Neural cell (in vitro differentiated cells): ENCODE measurements around the gene TSPAN1. TPM values are rescaled to one million over a fixed set of nuclear protein-coding genes. Genes with fewer than 3 reads are reported as not detected.

Experiments used
- H2AFZ ChIP-seq: fragments of 200-600, 300-800 bp; sonication (generic), shearing (Covaris generic); 2 replicates; pipeline ENCODE4 v1.6.0; 2014; ENCODE audit warnings: low read depth, mild to moderate bottlenecking, antibody characterized with exemption, low read length, moderate library complexity
- H3F3A ChIP-seq: fragments of 200-600 bp; shearing (Covaris generic); 2 replicates; pipeline ENCODE4 v1.6.1; 2016; ENCODE audit warnings: mild to moderate bottlenecking, moderate library complexity, mixed read lengths, antibody characterized with exemption, low read length; ENCODE audit not compliant: insufficient read depth, poor library complexity, severe bottlenecking
- H3K27ac ChIP-seq: fragments of 200-600, 300-800 bp; sonication (generic), shearing (Covaris generic); 2 replicates; pipeline ENCODE4 v1.5.1; 2014; ENCODE audit warnings: mild to moderate bottlenecking, low read length, moderate library complexity
- H3K27me3 ChIP-seq: fragments of 300-800, 200-600 bp; sonication (generic), shearing (Covaris generic); 2 replicates; pipeline ENCODE4 v1.6.0; 2014; ENCODE audit warnings: mild to moderate bottlenecking, low read depth, low read length, moderate library complexity; ENCODE audit not compliant: insufficient read depth
- H3K36me3 ChIP-seq: fragments of 300-800, 200-600 bp; sonication (generic), shearing (Covaris generic); 2 replicates; pipeline ENCODE4 v1.5.1; 2014; ENCODE audit warnings: mild to moderate bottlenecking, antibody characterized with exemption, low read length, moderate library complexity; ENCODE audit not compliant: insufficient read depth
- H3K4me2 ChIP-seq: fragments of 300-800, 200-600 bp; sonication (generic), shearing (Covaris generic); 2 replicates; pipeline ENCODE4 v1.6.0; 2014; ENCODE audit warnings: mild to moderate bottlenecking, low read length
- H3K4me3 ChIP-seq: fragments of 300-800, 200-600 bp; sonication (generic), shearing (Covaris generic); 2 replicates; pipeline ENCODE4 v1.5.1; 2014; ENCODE audit warnings: mild to moderate bottlenecking, low read length, moderate library complexity
- H3K79me2 ChIP-seq: fragments of 200-600 bp; shearing (Covaris generic); replicated peaks from 2 replicates; pipeline ENCODE4 v1.6.0; 2014; ENCODE audit warnings: mild to moderate bottlenecking, low read length, moderate library complexity; ENCODE audit not compliant: insufficient read depth
- H3K9ac ChIP-seq: fragments of 300-800, 200-600 bp; sonication (generic), shearing (Covaris generic); 2 replicates; pipeline ENCODE4 v1.6.1; 2016; ENCODE audit warnings: mild to moderate bottlenecking, low read length, mixed read lengths
- H3K9me2 ChIP-seq: fragments of 200-600 bp; shearing (Covaris generic); 2 replicates; pipeline ENCODE4 v1.6.1; 2016; ENCODE audit warnings: mild to moderate bottlenecking, low read length, mixed read lengths; ENCODE audit not compliant: insufficient read depth
- H3K9me3 ChIP-seq: fragments of 200-600, 300-800 bp; sonication (generic), shearing (Covaris generic); 2 replicates; pipeline ENCODE4 v1.6.1; 2016; ENCODE audit warnings: mild to moderate bottlenecking, mixed run types, low read length, moderate library complexity, mixed read lengths
- H4K20me1 ChIP-seq: fragments of 200-600 bp; shearing (Covaris generic); 2 replicates; pipeline ENCODE4 v1.6.1; 2016; ENCODE audit warnings: mild to moderate bottlenecking, mixed run types; ENCODE audit not compliant: insufficient read depth
- EP300 ChIP-seq: fragments of 450-650 bp; conservative IDR thresholded peaks from 2 replicates; pipeline ENCODE4 v1.6.1; 2014; ENCODE audit warnings: antibody characterized with exemption, mild to moderate bottlenecking, moderate library complexity; ENCODE audit not compliant: poor library complexity, severe bottlenecking
- EZH2 ChIP-seq: fragments of 200-600, 300-800 bp; shearing (Covaris generic), sonication (generic); IDR thresholded peaks from 2 replicates; pipeline ENCODE4 v1.6.1; 2014; ENCODE audit warnings: antibody characterized with exemption, low read length, borderline replicate concordance, mild to moderate bottlenecking; ENCODE audit not compliant: insufficient read depth, poor library complexity, severe bottlenecking
- MXI1 ChIP-seq: fragments of 450-650 bp; conservative IDR thresholded peaks from 2 replicates; pipeline ENCODE4 v1.6.1; 2014; ENCODE audit warnings: antibody characterized with exemption, mild to moderate bottlenecking; ENCODE audit not compliant: poor library complexity, severe bottlenecking
- POLR2AphosphoS5 ChIP-seq: IDR thresholded peaks from 2 replicates; pipeline ENCODE4 v1.6.1; 2012
- RAD21 ChIP-seq: fragments of 450-650 bp; conservative IDR thresholded peaks from 2 replicates; pipeline ENCODE4 v1.6.1; 2014; ENCODE audit warnings: antibody characterized with exemption, mild to moderate bottlenecking, moderate library complexity
- SMC3 ChIP-seq: fragments of 450-650 bp; conservative IDR thresholded peaks from 2 replicates; pipeline ENCODE4 v1.6.1; 2014; ENCODE audit warnings: antibody characterized with exemption, mild to moderate bottlenecking, moderate library complexity; ENCODE audit not compliant: poor library complexity
- TAF1 ChIP-seq: IDR thresholded peaks from 2 replicates; pipeline ENCODE4 v1.6.1; 2012; ENCODE audit warnings: low read depth
- polyA plus RNA-seq: library from polyadenylated mRNA; depleted of rRNA; stranded (reverse); fragments of >200 nt; gene quantifications from 2 replicates; pipeline ENCODE4 v1.2.3, GENCODE V29; 2014
- TF ChIP-seq, protein P1 (sequence below): IDR thresholded peaks from 2 replicates; pipeline ENCODE4 v1.6.1; 2012; ENCODE audit warnings: borderline replicate concordance
- TF ChIP-seq, protein P2 (sequence below): fragments of 450-650 bp; IDR thresholded peaks from 2 replicates; pipeline ENCODE4 v1.5.1; 2014; ENCODE audit warnings: antibody characterized with exemption, mild to moderate bottlenecking, moderate library complexity; ENCODE audit not compliant: poor library complexity, severe bottlenecking

The TSPAN1 gene
- polyA plus RNA-seq, 1 donor from 2014 or later, result 0.62 TPM

- H3K9me2 ChIP-seq, result no peaks in the 10 kb centered on the region
- H3K4me2 ChIP-seq, result no peak overlapping the region
- H3K79me2 ChIP-seq, result no peaks in the 10 kb centered on the region
- no peaks in the 10 kb centered on the region for H4K20me1 ChIP-seq
- no peak overlapping the region for H2AFZ ChIP-seq
- no peak overlapping the region for H3K4me3 ChIP-seq
- TF ChIP-seq TAF1, result no peak
- no peak overlapping the region for H3K9ac ChIP-seq
- no peaks in the 10 kb centered on the region for H3K27me3 ChIP-seq
- H3K27ac ChIP-seq, result no peak overlapping the region
- H3K36me3 ChIP-seq, result no peaks in the 10 kb centered on the region
- no peaks in the 10 kb centered on the region for H3K9me3 ChIP-seq
- H3F3A ChIP-seq, result no peaks in the 10 kb centered on the region
These were observed 36.2 kb downstream of the TSPAN1 start for GRCh38 chr1:46211051-46211450.

DNA sequence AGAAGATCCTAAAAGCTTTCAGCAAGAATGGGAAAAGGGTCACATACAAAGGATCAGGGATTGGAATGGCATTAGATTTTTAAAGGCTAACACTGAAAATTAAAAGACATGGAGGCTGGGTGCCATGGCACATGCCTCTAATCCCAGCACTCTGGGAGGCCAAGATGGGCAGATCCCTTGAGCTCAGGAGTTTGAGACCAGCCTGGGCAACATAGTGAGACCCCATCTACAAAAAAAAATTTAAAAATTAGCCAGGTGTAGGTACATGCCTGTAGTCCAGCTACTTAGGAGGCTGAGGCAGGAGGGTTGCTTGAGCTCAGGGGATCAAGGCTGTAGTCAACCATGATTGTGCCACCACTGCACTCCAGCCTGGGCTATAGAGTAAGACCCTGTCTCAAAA is 40.6 kb downstream of the TSPAN1 start:
- Histone ChIP-seq H2AFZ (no peak overlapping the region), H3F3A (no peaks in the 10 kb centered on the region), H3K9me3 (no peaks in the 10 kb centered on the region), H3K27me3 (no peaks in the 10 kb centered on the region), H3K4me3 (no peak overlapping the region), H3K79me2 (no peaks in the 10 kb centered on the region), H3K4me2 (no peak overlapping the region), H3K9me2 (no peaks in the 10 kb centered on the region), H3K27ac (no peak overlapping the region), H4K20me1 (no peaks in the 10 kb centered on the region), H3K9ac (no peak overlapping the region), H3K36me3 (no peaks in the 10 kb centered on the region)
- no peak for TF ChIP-seq POLR2AphosphoS5
- TF ChIP-seq MXI1, result no peak
- TF ChIP-seq, protein P1, sequence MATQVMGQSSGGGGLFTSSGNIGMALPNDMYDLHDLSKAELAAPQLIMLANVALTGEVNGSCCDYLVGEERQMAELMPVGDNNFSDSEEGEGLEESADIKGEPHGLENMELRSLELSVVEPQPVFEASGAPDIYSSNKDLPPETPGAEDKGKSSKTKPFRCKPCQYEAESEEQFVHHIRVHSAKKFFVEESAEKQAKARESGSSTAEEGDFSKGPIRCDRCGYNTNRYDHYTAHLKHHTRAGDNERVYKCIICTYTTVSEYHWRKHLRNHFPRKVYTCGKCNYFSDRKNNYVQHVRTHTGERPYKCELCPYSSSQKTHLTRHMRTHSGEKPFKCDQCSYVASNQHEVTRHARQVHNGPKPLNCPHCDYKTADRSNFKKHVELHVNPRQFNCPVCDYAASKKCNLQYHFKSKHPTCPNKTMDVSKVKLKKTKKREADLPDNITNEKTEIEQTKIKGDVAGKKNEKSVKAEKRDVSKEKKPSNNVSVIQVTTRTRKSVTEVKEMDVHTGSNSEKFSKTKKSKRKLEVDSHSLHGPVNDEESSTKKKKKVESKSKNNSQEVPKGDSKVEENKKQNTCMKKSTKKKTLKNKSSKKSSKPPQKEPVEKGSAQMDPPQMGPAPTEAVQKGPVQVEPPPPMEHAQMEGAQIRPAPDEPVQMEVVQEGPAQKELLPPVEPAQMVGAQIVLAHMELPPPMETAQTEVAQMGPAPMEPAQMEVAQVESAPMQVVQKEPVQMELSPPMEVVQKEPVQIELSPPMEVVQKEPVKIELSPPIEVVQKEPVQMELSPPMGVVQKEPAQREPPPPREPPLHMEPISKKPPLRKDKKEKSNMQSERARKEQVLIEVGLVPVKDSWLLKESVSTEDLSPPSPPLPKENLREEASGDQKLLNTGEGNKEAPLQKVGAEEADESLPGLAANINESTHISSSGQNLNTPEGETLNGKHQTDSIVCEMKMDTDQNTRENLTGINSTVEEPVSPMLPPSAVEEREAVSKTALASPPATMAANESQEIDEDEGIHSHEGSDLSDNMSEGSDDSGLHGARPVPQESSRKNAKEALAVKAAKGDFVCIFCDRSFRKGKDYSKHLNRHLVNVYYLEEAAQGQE, result no peak
- TF ChIP-seq EZH2, result no peak
- no peak for TF ChIP-seq RAD21
- TF ChIP-seq TAF1, result no peak
- TF ChIP-seq, protein P2, sequence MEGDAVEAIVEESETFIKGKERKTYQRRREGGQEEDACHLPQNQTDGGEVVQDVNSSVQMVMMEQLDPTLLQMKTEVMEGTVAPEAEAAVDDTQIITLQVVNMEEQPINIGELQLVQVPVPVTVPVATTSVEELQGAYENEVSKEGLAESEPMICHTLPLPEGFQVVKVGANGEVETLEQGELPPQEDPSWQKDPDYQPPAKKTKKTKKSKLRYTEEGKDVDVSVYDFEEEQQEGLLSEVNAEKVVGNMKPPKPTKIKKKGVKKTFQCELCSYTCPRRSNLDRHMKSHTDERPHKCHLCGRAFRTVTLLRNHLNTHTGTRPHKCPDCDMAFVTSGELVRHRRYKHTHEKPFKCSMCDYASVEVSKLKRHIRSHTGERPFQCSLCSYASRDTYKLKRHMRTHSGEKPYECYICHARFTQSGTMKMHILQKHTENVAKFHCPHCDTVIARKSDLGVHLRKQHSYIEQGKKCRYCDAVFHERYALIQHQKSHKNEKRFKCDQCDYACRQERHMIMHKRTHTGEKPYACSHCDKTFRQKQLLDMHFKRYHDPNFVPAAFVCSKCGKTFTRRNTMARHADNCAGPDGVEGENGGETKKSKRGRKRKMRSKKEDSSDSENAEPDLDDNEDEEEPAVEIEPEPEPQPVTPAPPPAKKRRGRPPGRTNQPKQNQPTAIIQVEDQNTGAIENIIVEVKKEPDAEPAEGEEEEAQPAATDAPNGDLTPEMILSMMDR, result no peak
- no peak for TF ChIP-seq EP300
- TF ChIP-seq SMC3, result no peak

- no peak overlapping the region for H2AFZ ChIP-seq
- no peak overlapping the region for H3K27ac ChIP-seq
- no peak overlapping the region for H3K4me3 ChIP-seq
These were observed 43.6 kb downstream of the TSPAN1 start for GRCh38 chr1:46218443-46218842.

More at GRCh38 chr1:46218443-46218842, 43.6 kb downstream of the TSPAN1 start:
- Histone ChIP-seq H3K9me3 (no peaks in the 10 kb centered on the region), H3K27me3 (no peaks in the 10 kb centered on the region), H4K20me1 (no peaks in the 10 kb centered on the region), H3K79me2 (no peaks in the 10 kb centered on the region), H3K4me2 (no peak overlapping the region), H3F3A (no peaks in the 10 kb centered on the region), H3K36me3 (no peaks in the 10 kb centered on the region), H3K9ac (no peak overlapping the region), H3K9me2 (no peaks in the 10 kb centered on the region)
- TF ChIP-seq EZH2, result no peak
- TF ChIP-seq, protein P2, result no peak
- no peak for TF ChIP-seq RAD21
- TF ChIP-seq, protein P1, result no peak
- no peak for TF ChIP-seq TAF1
- no peak for TF ChIP-seq POLR2AphosphoS5
- TF ChIP-seq MXI1, result no peak
- TF ChIP-seq SMC3, result no peak
- no peak for TF ChIP-seq EP300
